Medulla oblongata (tissue), 1 donor: ENCODE measurements around the gene R3HDM2.

Experiments
- DNase-seq: peaks from one replicate; pipeline ENCODE4 v3.0.0-alpha.2; 2015; ENCODE audit errors: extremely low spot score

Gene R3HDM2

GRCh38 chr12:57216921-57217879 is 213.6 kb downstream of the R3HDM2 start:
- no peak for DNase-seq

- DNase-seq, result no peak
Measured at GRCh38 chr12:57216014-57216911, 214.6 kb downstream of the R3HDM2 start, which contains the start of gene NXPH4. Gene NXPH4, plus strand, starts transcription at chr12:57216794. Its CDS starts 176 bp downstream, at chr12:57216970.

GRCh38 chr12:57215668-57216013 is 215.2 kb downstream of the R3HDM2 start:
- no peak for DNase-seq

GRCh38 chr12:57215065-57215464 is 215.8 kb downstream of the R3HDM2 start:
- no peak for DNase-seq

- DNase-seq, result peak; percentile 62
Measured at GRCh38 chr12:57214398-57214781, 216.5 kb downstream of the R3HDM2 start.

- no peak for DNase-seq
Measured at GRCh38 chr12:57213763-57214397, 217.0 kb downstream of the R3HDM2 start.

- DNase-seq, result peak; percentile 87
Measured at GRCh38 chr12:57213058-57213715, 217.7 kb downstream of the R3HDM2 start.

GRCh38 chr12:57212701-57213057 is 218.2 kb downstream of the R3HDM2 start:
- no peak for DNase-seq

- DNase-seq, result no peak
Measured at GRCh38 chr12:57211791-57212700, 218.8 kb downstream of the R3HDM2 start.

- DNase-seq, result no peak
Measured at GRCh38 chr12:57210926-57211692, 219.7 kb downstream of the R3HDM2 start.

GRCh38 chr12:57210461-57210860 is 220.4 kb downstream of the R3HDM2 start:
- no peak for DNase-seq

GRCh38 chr12:57209916-57210315 is 220.9 kb downstream of the R3HDM2 start:
- no peak for DNase-seq

- DNase-seq, result peak; percentile 62
Measured at GRCh38 chr12:57208631-57209282, 222.1 kb downstream of the R3HDM2 start.

GRCh38 chr12:57207731-57208630 is 222.9 kb downstream of the R3HDM2 start:
- DNase-seq, result no peak

- DNase-seq, result no peak
Measured at GRCh38 chr12:57205931-57206330, 224.9 kb downstream of the R3HDM2 start.

- no peak for DNase-seq
Measured at GRCh38 chr12:57205186-57205585, 225.7 kb downstream of the R3HDM2 start.

- DNase-seq, result no peak
Measured at GRCh38 chr12:57204454-57204853, 226.4 kb downstream of the R3HDM2 start.

GRCh38 chr12:57203791-57204190 is 227.1 kb downstream of the R3HDM2 start:
- no peak for DNase-seq
